Measurements from ENCODE around the gene ALG3.

DNA sequence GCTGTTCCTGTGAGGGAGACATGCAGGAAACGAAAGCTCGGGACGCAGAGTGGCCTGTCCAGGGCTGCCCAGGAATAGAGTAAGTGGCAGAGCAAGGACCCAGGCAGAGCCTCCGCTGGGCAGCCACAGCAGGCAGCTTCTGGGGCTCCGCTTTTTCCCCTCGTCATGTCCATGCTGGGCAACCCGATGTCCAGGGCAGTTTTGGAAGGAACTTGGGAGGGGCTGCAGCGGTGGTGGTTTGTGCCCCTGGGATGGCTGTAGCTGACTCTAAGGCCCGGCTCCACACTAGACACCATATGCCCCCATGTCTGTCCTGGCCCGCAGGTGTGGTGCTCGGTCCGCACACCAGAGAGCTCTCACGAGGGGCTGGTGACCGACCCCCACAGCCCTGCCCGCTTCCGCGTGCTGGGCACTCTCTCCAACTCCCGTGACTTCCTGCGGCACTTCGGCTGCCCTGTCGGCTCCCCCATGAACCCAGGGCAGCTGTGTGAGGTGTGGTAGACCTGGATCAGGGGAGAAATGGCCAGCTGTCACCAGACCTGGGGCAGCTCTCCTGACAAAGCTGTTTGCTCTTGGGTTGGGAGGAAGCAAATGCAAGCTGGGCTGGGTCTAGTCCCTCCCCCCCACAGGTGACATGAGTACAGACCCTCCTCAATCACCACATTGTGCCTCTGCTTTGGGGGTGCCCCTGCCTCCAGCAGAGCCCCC is 43.1 kb upstream of the ALG3 start:
- TF ChIP-seq YY1 (IDR thresholded peaks at IDR 0.05; ENCODE audit: insufficient read depth, insufficient read length) (no peak), ZNF274 (IDR thresholded peaks at IDR 0.05; ENCODE audit: low read depth, low read length) (no peak)
